ENCODE data around the gene PSME3IP1. TPM values are rescaled to one million over a fixed set of nuclear protein-coding genes. Genes with fewer than 3 reads are reported as not detected.
"Not testable (repeated sequence)": the region's sequence is repeated elsewhere in the genome, so short reads cannot be mapped to it uniquely, and the experiment has no call there.

Gene PSME3IP1
- total and polyA plus RNA-seq, 11 donors, result 37.8 to 74.6 (median 65.8) TPM

GRCh38 chr16:57203451-57203850 lies 17.6 kb upstream of the PSME3IP1 start:
- peaks cover 0 to 4% (median 0%) of the 10 kb centered on the region in 12 donors for H3K4me1 ChIP-seq
- no peak overlapping the region for H3K27ac ChIP-seq
- H3K36me3 ChIP-seq, result peaks cover 0 to 47% (median 40%) of the 10 kb centered on the region in 9 donors
- H3K9me3 ChIP-seq, result no peaks in the 10 kb centered on the region
- no peaks in the 10 kb centered on the region for H3K27me3 ChIP-seq
- TF ChIP-seq CTCF (IDR thresholded peaks at IDR 0.05) (no peak), POLR2A (IDR thresholded peaks at IDR 0.05) (no peak)
- ATAC-seq (no peak), DNase-seq (no peak)
- 78 to 84% (median 82%) methylated on average over 1 of the region's 1 CpG for WGBS, 4 donors
- no peak overlapping the region for H3K4me3 ChIP-seq
- intact Hi-C loops (cut with DNase I), result no loop called here

GRCh38 chr16:57202095-57202886 lies 16.5 kb upstream of the PSME3IP1 start:
- ATAC-seq, result no peak
- H3K27me3 ChIP-seq, result no peaks in the 10 kb centered on the region
- peaks cover 0 to 7% (median 0%) of the 10 kb centered on the region in 12 donors for H3K4me1 ChIP-seq
- DNase-seq, result no peak
- H3K9me3 ChIP-seq, result no peaks in the 10 kb centered on the region
- intact Hi-C loops (cut with DNase I), result no loop called here
- WGBS, 4 donors, result 80 to 87% (median 84%) methylated on average over 7 of the region's 7 CpGs
- TF ChIP-seq CTCF (IDR thresholded peaks at IDR 0.05) (no peak), POLR2A (IDR thresholded peaks at IDR 0.05) (no peak)
- peaks cover 0 to 35% (median 29%) of the 10 kb centered on the region in 9 donors for H3K36me3 ChIP-seq
- no peak overlapping the region for H3K4me3 ChIP-seq
- no peak overlapping the region for H3K27ac ChIP-seq

GRCh38 chr16:57200926-57201325 lies 15.1 kb upstream of the PSME3IP1 start:
- Histone ChIP-seq H3K4me1 (peaks cover 0 to 18% (median 2%) of the 10 kb centered on the region in 12 donors), H3K36me3 (peaks cover 0 to 22% (median 16%) of the 10 kb centered on the region in 9 donors)
- H3K4me3 ChIP-seq; H3K27ac ChIP-seq; H3K9me3 ChIP-seq; ATAC-seq; DNase-seq; intact Hi-C loops (cut with DNase I); H3K27me3 ChIP-seq: not testable (repeated sequence)
- 90 to 100% (median 93%) methylated on average over 4 to 23 of the region's 27 CpGs for WGBS, 4 donors

GRCh38 chr16:57200321-57200720 lies 14.5 kb upstream of the PSME3IP1 start:
- DNase-seq; H3K27me3 ChIP-seq; H3K9me3 ChIP-seq; ATAC-seq; H3K4me3 ChIP-seq; intact Hi-C loops (cut with DNase I); H3K27ac ChIP-seq: not testable (repeated sequence)
- Histone ChIP-seq H3K4me1 (peaks cover 0 to 18% (median 2%) of the 10 kb centered on the region in 12 donors), H3K36me3 (peaks cover 0 to 16% (median 10%) of the 10 kb centered on the region in 9 donors)
- WGBS, 4 donors, result 96 to 99% (median 97%) methylated on average over 6 to 16 of the region's 24 CpGs

- H3K27me3 ChIP-seq, result no peaks in the 10 kb centered on the region
- no peak overlapping the region for H3K27ac ChIP-seq
- DNase-seq (no peak), ATAC-seq (no peak)
- H3K4me1 ChIP-seq, result peaks cover 0 to 28% (median 10%) of the 10 kb centered on the region in 12 donors
- intact Hi-C loops (cut with DNase I), result no loop called here
- H3K9me3 ChIP-seq, result no peaks in the 10 kb centered on the region
- no peak for TF ChIP-seq CTCF (IDR thresholded peaks at IDR 0.05)
- no peak for TF ChIP-seq POLR2A (IDR thresholded peaks at IDR 0.05)
- H3K4me3 ChIP-seq, result no peak overlapping the region
- WGBS, 4 donors, result 70 to 82% (median 72%) methylated on average over 3 of the region's 3 CpGs
- H3K36me3 ChIP-seq, result no peaks in the 10 kb centered on the region
Observed at GRCh38 chr16:57196753-57197152, 10.9 kb upstream of the PSME3IP1 start.
